ENCODE data around the gene SHPK. TPM values are rescaled to one million over a fixed set of nuclear protein-coding genes. Genes with fewer than 3 reads are reported as not detected.

The SHPK gene
- total RNA-seq, 1 donor from 2014 or later, result 14.1 TPM

GRCh38 chr17:3660311-3660891 lies 24.4 kb upstream of the SHPK start:
- Mint-ChIP-seq H3K4me1 (ENCODE audit: unreplicated experiment) (no peaks in the 10 kb centered on the region), H3K9me3 (ENCODE audit: unreplicated experiment) (no peaks in the 10 kb centered on the region), H3K36me3 (ENCODE audit: low read depth, unreplicated experiment) (peaks cover 16% of the 10 kb centered on the region), H3K4me3 (ENCODE audit: unreplicated experiment) (no peak overlapping the region), H3K27ac (ENCODE audit: unreplicated experiment) (no peak overlapping the region), H3K27me3 (ENCODE audit: unreplicated experiment) (peaks cover 14% of the 10 kb centered on the region)
- DNase-seq (ENCODE audit: low spot score), result no peak
- TF ChIP-seq CTCF (IDR thresholded peaks at IDR 0.05; ENCODE audit: unreplicated experiment), result no peak

- no peak for DNase-seq (ENCODE audit: low spot score)
- Mint-ChIP-seq H3K27ac (ENCODE audit: unreplicated experiment) (no peak overlapping the region), H3K4me1 (ENCODE audit: unreplicated experiment) (no peaks in the 10 kb centered on the region), H3K4me3 (ENCODE audit: unreplicated experiment) (no peak overlapping the region), H3K27me3 (ENCODE audit: unreplicated experiment) (peaks cover 10% of the 10 kb centered on the region), H3K36me3 (ENCODE audit: low read depth, unreplicated experiment) (peaks cover 11% of the 10 kb centered on the region), H3K9me3 (ENCODE audit: unreplicated experiment) (no peaks in the 10 kb centered on the region)
- TF ChIP-seq CTCF (IDR thresholded peaks at IDR 0.05; ENCODE audit: unreplicated experiment), result no peak
Observed at GRCh38 chr17:3659541-3660111, 23.6 kb upstream of the SHPK start.

GRCh38 chr17:3658784-3659449 lies 22.9 kb upstream of the SHPK start:
- TF ChIP-seq CTCF (IDR thresholded peaks at IDR 0.05; ENCODE audit: unreplicated experiment), result no peak
- DNase-seq (ENCODE audit: low spot score), result no peak
- Mint-ChIP-seq H3K27me3 (ENCODE audit: unreplicated experiment) (peaks cover 10% of the 10 kb centered on the region), H3K36me3 (ENCODE audit: low read depth, unreplicated experiment) (peaks cover 5% of the 10 kb centered on the region), H3K4me3 (ENCODE audit: unreplicated experiment) (no peak overlapping the region), H3K27ac (ENCODE audit: unreplicated experiment) (no peak overlapping the region), H3K4me1 (ENCODE audit: unreplicated experiment) (no peaks in the 10 kb centered on the region), H3K9me3 (ENCODE audit: unreplicated experiment) (no peaks in the 10 kb centered on the region)

- H3K9me3 Mint-ChIP-seq (ENCODE audit: unreplicated experiment), result no peaks in the 10 kb centered on the region
- H3K4me1 Mint-ChIP-seq (ENCODE audit: unreplicated experiment), result no peaks in the 10 kb centered on the region
- H3K27ac Mint-ChIP-seq (ENCODE audit: unreplicated experiment), result no peak overlapping the region
- H3K27me3 Mint-ChIP-seq (ENCODE audit: unreplicated experiment), result peaks cover 8% of the 10 kb centered on the region
- DNase-seq (ENCODE audit: low spot score), result no peak
- H3K36me3 Mint-ChIP-seq (ENCODE audit: low read depth, unreplicated experiment), result peaks cover 4% of the 10 kb centered on the region
- TF ChIP-seq CTCF (IDR thresholded peaks at IDR 0.05; ENCODE audit: unreplicated experiment), result no peak
- no peak overlapping the region for H3K4me3 Mint-ChIP-seq (ENCODE audit: unreplicated experiment)
Observed at GRCh38 chr17:3657874-3658783, 22.1 kb upstream of the SHPK start.

All from endothelial cell (in vitro differentiated cells).